HG03097 (cell line): ENCODE results near the gene SLC6A2.
"Not testable (repeated sequence)": the region's sequence is repeated elsewhere in the genome, so short reads cannot be mapped to it uniquely, and the experiment has no call there.

Source experiments
- ATAC-seq: cut with Tn5 transposase; IDR thresholded peaks from one replicate; pipeline ENCODE4 v1.9.1; 2021; ENCODE audit not compliant: unreplicated experiment, low FRiP score

SLC6A2 gene

DNA sequence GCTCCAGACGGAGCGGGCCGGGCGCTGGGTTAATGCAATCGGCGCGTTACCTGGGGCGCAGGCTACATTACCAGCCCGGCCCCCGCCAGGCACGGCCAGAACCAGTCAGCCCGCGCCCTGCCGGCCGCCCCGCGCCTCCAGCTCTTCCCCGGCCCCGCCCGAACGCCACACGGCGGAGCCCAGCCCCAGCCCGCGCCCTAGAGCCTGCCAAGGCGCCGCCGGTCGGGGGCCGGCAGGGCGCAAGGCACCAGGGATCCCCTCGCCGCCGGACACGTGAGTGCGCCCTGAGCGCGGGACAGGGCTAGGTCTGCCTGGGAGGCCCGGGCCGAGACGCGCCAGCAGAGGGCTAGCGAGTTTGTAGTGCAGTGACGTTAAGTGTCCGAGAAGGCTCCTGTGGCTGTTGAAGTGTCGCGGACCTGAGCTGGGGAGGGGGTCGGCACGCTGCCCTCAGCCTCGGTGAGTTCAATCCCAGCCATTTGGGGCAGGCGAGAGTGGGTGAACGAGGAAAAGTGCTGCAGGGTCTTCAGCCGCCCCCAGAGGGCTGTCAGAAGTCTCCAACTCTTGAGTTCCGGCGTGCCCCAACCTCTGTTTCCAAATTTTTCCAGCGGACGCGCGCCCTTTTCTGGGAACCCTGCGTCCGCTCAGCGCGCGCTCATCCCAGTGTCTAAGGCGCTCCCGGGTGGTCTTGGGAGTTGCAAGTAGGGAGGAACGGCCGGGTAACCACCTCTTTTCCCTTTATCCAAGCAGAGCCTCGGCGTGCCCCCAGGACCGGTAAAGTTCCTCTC, at the start of gene SLC6A2:
TSS of gene SLC6A2 (plus strand) at position 92 of the 785 bp plus-strand sequence. CDS start 707 bp downstream, outside the sequence.
- no peak for ATAC-seq

DNA sequence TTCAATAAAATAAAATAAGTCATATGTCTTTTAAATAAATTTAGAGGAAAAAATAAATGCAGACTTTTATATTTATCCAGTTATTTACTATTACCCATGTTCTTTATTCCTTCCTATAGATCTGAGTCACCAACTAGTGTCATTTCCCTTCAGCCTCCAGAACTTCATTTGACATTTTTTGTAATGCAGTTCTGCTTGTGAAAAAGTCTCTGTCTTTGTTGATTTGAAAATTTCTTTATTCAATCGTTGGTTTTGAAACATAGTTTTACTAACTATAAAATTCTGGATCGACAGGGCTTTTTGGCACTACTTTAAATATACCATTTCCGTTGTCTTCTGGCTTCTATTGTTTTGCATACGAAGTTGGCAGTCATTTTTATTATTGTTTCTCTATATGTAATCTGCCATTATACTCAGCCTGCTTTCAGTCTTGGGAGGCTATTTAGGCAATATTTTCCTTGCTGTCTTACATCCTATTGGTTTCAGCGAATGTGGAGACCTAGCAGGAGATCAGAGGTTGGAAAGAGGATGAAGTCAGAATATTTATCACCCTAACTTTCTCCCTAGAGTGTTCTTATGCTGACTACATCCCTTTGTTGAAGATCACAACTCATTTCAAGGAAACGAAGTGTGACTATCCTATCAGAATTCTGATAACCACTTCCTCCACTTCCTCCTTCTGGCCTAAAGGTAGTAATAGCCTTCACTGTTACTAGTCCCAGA, 42.0 kb upstream of the SLC6A2 start:
- no peak for ATAC-seq

DNA sequence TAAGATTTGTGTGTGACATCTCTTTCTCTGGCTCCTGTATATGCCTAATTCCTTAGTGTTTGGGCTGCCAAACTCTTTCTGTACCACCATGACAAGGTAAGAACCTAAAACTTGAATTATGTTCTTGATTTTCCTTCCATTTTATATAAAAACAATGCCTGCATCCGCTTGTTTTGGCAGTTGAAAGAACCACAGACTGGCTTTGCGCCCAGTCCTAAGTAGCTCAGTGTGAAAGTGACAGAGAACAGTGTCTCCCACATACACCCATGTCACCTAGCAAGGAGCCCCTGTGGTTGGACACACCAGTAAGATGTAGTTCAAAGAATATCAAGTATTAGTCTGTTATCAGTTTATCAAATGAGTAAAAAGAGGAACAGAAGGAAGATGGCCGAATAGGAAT, 40.7 kb upstream of the SLC6A2 start:
- no peak for ATAC-seq

DNA sequence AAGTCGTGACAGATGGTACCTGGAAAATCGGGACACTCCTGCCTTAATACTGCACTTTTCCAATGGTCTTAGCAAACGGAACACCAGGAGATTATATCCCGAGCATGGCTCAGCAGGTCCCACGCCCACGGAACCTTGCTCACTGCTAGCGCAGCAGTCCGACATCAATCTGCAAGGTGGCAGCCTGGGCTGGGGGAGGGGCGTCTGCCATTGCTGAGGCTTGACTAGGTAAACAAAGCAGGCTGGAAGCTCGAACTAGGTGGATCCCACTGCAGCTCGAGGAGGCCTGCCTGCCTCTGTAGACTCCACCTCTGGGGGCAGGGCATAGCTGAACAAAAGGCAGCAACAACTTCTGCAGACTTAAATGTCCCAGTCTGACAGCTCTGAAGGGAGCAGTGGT, 40.1 kb upstream of the SLC6A2 start:
- not testable (repeated sequence) for ATAC-seq

DNA sequence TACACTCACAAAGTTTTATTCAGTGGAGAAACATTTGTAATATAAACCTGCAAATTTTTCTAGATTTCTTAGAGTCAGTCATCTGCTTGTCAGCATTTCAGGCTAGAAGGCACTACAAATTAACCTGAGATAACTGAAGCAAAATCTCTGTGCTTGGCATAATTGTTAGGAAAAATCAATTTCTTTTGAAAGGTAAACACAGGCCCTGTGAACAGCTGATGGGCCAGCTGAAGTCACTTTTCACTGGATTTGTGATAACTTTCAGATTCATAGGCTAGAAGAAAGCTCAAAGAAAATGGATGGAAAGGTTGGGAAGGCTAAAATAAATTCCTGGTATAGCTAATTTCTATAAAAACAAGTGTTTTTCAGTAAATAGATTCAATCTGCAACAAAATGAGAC, 34.0 kb upstream of the SLC6A2 start:
- no peak for ATAC-seq

DNA sequence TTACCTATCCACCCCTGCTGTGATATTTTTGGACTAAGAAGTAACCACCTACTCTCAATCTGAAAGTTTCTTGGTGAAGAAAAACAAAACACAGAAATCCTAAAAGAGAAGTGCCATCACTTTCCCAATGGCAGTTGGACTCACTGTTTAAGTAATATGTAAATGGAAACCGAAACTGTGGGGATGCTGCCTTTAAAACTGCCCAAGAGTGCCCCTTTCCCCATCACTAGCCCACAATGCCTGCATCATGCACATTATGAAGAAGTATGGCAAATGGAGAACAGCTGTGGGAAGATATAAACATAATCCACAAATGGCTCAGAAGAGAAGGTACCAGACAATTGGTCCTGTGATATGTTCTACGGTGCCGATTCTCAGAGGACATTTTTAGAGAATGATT, 33.5 kb upstream of the SLC6A2 start:
- no peak for ATAC-seq

DNA sequence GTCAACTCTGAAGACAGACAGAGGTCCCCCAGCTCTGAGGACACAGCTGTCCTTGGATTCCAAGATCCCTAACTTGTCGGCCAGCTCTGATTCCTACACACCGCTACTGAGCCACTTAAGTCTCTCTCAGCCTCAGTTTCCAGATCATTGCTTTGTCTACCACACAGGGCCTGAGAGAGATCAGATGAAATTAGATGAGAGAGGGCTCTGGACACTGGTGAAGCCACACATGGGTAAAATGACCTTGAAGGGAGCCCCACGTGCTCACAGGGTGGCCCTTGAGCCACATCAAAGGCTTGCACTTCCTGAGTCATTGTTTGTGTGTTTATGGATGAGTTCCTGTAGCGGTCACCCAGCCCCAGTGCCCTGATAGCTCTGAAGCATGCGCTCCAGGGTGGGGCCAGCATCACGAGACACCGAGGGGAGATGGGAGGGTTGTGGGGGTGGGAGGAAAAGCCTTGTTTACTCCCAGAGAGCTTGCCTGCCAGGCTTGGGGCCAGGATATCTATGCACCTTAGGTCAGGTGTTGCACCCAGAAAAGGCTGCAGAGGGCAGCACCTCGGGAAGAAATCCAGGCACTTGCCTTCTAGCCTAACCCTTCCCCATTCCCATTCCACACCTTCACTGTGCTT, 32.7 kb upstream of the SLC6A2 start:
- ATAC-seq = no peak

DNA sequence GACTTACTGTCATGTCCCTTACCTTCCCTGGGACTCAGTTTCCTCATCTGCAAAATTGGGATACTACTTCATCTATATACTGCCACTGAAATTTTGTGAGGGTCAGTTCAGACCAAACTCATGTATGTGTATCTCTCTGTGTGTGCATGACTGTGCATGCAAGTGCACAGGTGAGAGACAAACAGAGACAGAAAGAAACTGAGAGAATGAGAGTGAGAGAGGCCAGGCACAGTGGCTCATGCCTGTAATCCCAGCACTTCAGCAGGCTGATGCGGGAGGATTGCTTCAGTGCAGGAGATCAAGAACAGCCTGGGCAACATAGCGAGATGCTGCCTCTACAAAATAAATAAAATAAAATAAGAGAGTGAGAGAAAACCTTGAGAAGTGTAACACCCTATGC, 32.1 kb upstream of the SLC6A2 start:
- ATAC-seq = no peak

DNA sequence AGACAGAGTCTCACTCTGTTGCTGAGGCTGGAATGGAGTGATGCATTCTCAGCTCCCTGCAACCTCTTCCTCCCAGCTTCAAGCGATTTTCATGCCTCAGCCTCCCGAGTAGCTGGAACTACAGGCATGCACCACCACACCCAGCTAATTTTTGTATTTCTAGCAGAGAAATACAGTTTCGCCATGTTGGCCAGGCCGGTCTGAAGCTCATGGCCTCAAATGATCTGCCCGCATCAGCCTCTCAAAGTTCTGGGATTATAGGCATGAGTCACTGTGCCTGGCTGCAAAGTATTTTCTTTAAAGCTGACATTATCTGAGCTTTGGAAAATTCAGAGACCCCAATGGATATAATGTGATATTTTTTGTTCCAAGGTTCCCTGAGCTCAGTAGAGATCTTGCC, 31.1 kb upstream of the SLC6A2 start:
- ATAC-seq = no peak

DNA sequence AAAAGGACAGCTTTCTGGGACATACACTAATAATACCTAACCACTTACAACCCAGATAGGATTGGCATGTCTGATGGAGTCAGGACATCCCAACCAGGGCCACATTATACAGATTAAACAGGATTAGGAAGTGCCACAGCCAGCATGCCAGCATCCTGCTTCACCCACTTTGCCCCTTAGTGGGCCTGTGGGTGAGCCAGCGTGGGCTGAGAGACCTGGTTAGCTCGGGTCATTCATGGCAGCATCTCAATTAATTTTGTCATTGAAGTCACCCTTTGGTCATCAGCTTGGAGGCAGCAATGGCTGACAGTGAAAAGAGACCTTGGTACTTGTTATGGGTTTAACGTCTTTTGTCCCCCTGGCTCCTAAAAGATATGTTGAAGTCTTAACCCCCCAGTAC, 29.9 kb upstream of the SLC6A2 start:
- ATAC-seq = no peak

DNA sequence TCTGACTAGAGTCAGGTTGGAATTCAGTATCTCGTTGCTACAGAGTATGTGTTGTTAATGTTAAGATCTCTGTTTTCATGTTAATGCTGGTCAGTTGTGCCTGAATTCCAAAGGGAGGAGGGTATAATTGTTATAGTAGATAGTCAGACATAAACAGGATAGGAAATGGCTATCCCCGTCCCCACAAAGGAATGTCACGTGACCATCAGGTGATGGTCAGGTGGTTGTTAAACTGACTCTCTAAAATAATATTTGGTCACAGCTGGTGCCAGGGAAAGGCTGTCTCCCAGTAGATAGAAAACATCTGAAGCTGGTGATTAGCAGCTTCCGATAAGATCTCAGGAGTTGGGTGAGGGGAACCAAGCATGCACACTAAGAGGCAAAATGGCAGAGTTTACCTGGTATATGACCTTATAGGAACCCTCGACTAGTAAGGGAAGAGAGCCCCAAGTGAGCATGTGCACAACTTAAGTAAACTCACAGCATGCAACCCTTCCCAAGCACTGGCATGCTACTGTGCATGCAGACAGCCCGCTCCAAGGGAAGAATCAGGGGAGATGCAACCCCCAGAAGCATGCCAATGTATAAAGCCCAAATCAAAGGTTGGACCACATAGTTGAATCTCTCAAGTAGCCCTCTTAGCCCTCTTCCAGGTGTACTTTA, 27.4 kb upstream of the SLC6A2 start:
- no peak for ATAC-seq

DNA sequence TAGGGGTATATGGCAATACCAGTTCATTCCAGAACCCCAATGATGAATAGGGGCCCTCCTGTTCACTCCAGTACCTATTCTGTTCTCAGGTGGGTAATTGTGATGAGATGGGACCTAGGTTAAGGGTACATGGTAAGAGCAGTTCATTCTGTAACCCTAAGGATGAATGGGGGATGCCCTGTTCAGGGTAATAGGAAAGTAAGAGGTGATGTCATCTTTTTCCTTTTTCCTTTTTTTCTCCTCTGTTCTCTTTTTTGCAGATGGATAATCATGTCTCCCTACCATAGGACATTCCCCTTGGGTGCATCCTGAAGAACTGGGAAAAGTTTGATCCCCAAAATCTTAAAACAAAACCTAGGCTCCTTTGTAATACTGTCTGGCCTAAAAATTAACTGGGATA, 25.0 kb upstream of the SLC6A2 start:
- no peak for ATAC-seq

DNA sequence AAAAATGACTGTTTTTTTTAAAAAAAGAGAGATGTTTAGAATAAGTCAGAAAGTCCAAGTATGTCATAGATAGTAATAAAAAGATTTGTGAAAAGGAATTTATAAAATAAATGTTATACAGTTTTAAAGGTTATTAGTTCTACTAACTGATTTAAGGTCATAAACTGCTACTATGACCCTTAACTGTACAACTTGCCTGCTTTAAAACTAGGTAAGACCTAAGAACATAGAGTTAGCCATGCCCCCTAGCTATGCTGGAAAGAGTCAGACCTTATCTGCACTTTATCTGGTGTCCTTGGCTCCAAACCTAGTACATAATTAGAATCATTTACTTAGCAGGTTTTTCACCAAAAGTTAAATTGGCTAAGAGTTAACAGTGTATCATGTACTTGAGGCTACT, 23.5 kb upstream of the SLC6A2 start:
- ATAC-seq = no peak

DNA sequence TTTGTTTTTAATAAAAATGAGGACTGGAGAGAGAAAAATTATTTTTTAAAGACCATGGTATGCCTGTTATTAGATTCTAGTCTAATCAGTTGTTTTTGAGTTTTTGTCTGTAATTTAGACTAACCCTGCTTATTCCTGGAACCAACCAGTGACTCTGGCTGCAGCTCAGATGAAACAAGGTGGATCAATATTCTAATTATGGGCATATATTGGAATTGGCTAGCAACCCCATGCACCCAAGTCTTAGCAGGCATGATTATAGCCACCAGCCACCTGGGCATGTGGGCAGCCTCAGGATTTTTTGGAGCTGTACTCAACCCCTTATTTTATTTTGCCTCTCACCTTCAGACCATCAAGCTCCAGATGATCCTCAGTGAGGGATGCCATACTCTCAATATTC, 21.6 kb upstream of the SLC6A2 start:
- no peak for ATAC-seq

DNA sequence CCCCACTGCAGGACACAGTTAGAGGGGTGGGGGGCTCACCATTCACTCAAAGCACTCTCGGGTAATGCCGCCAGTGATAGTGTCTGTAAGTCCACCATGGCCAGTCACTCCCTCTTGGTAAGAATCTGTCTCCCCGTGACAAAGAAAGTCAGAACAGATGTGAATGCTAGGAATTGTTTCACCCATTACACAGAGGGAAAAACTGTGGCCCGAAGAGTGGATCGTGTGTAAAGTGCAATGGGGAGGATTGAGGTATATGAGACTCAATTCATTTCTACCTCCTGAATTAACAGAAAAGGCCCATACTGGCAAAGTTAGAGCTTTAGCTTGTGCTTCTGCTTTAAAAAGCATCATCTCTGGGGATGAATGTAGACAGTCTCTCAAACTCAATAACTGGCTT, 17.5 kb upstream of the SLC6A2 start:
- ATAC-seq = no peak

DNA sequence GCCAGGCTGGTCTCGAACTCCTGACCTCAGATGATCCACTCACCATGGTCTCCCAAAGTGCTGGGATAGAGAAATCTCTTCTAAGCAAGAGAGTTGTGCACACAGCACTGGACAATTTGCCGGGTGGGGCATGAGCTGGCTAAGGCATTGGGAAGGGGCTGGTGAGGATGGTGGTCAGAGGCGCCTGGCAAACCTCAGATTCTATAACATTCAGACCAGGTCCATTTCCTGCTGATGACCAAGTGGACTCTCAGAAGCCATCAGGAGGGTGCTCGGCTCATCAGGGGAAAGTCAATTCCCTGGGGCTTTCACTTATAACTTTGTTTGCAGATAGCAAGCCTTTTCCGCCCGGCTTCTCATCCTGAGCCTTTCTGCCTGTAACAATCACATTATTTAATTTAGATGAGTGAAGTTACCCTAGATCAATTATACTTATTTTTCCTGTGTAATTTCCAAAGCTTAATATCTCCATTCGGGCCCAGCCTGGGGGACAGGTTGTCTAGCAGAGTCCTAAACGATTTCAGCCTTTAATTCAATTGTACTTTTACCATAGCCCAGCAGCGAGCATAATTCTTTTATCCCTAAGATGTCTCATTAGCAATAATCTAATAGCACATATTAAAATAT, 15.0 kb upstream of the SLC6A2 start:
- no peak for ATAC-seq

DNA sequence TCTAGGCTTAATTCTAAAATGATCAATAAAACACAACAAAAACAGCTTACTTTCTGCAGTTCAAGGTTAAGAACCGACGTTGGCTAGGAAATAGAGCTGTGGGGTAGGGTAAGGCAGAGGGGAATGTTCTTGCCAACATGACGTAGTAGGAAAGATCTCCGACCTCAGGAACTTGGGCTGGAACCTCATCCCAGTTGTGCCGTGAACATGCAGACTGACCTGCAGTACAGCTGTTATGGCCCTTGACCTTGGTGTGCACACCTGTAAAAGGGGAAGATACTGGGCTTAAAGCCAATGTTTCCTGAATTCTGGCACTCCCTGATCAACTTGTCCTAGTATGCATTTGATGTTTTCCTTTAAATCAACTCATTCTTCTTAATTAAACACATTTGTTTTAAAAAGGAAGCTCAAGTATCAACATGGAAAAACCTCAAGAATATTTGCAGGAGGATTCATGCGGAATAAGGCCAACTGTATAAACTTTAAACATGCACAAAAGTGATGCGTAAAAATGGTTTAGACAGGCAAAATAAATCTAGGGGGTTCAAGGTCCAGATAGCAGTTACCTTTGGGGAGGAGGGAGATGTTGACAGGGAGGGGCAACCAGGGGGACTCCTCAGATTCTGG, 14.2 kb upstream of the SLC6A2 start:
- ATAC-seq = no peak

DNA sequence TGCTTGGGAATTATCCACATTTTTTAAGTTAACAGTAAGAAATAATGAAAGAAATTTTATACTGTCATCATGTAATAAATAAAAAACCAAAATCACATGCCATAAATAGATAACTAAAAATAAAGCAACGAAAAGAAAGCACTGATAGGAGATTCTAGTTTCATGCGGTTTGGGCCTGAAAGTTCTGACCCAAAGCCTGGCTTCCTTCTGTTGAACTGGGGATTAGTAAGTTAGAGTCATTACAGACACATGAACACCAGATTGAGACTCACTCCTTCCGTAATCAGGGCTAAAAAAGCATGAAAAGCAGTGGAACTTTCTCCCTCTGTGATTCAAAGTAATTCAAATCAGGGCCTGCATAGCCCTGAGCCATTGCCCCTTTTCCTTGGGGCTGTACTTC, 13.2 kb upstream of the SLC6A2 start:
- ATAC-seq = no peak

DNA sequence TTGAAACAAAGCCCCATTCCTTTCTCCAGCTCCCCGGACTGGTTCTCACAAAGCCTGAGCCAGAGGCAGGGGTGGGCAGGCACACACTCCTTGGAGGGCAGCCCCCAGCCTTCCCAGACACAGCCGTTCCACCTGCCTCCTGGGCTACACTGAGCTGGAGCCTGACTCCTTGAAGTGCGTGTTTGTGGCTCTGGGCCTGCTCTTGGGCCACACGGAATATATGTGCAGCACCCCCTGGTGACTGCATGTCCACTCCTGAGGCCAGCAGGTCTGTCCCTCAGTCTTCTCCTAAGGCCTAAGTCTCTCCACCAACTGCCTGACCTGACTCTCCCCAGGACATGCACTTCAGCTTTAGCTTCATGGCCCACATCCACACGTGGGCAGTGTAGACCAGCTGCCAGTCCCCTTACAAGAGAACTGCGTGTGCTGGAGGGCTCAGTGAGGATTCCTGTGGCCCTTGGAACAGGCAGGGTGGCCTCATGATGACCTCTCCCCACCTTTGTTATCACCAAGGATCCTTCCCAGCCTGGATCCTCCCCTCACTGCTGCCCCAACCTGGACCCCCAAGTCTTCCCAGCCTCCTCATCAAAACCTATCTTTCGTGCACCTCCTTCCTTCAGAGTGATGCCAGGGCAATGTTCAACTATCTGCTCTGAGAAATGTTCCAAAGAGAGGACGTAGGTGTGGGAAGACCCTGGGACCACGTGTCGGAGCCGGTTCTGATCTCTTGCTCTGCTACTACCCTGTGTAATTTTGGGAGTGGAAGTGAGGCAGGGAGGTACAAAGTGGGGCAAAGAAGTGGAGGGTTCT, 12.4 kb upstream of the SLC6A2 start:
- no peak for ATAC-seq

DNA sequence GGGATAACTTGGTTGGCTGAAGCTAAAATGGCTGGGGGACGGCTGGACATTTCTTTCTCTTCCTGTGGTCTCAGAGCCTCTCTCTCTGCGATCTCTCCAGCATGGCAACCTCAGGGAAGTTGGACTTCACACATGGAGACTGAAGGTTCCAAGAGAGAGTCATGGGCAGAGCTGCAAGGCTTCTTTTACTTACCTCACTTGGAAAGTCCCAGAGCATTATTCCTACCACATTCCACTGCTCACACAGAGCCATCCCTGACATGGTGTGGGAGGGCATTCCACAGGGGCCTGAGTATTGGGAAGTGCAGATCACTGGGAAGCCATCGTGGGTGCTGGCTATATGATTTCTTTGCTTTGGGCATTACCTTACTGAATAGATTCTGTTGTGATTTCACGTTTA, 9.8 kb upstream of the SLC6A2 start:
- ATAC-seq = no peak
